ENCODE measurements around the gene STK16. TPM values are rescaled to one million over a fixed set of nuclear protein-coding genes. Genes with fewer than 3 reads are reported as not detected.

The STK16 gene
- total RNA-seq, 2 donors from 2014 or later, result 30.1 to 35.8 TPM

DNA sequence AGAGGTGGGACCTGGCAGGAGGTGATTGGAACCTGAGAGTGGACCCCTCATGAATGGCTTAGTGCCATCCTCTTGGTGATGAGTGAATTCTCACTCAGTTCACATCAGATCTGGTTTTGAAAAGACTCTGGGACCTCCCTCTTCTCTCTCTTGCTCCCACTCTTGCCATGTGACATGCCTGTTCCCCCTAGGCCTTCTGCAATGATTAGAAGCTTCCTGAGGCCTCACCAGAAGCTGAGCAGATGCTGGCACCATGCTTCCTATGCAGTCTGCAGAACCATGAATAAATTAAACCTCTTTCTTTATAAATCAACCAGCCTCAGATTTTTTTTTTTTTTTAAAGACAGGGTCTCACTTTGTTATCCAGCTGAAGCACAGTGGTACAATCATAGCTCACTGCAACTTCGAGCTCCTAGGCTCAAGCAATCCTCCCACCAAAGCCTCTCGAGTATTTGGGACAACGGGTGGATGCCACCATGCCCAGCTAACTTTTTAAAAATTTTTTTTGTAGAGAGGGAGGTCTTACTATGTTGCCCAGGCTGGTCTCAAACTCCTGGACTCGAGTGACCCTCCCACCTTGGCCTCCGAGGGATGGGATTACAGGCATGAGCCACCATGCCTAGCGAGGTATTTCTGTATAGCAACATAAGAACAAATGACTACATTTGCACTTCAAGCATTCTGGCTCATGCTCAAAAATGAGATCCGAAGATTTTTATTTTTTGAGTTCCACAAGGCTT lies 40.7 kb upstream of the STK16 start:
- no peak for DNase-seq
- TF ChIP-seq, protein P1, sequence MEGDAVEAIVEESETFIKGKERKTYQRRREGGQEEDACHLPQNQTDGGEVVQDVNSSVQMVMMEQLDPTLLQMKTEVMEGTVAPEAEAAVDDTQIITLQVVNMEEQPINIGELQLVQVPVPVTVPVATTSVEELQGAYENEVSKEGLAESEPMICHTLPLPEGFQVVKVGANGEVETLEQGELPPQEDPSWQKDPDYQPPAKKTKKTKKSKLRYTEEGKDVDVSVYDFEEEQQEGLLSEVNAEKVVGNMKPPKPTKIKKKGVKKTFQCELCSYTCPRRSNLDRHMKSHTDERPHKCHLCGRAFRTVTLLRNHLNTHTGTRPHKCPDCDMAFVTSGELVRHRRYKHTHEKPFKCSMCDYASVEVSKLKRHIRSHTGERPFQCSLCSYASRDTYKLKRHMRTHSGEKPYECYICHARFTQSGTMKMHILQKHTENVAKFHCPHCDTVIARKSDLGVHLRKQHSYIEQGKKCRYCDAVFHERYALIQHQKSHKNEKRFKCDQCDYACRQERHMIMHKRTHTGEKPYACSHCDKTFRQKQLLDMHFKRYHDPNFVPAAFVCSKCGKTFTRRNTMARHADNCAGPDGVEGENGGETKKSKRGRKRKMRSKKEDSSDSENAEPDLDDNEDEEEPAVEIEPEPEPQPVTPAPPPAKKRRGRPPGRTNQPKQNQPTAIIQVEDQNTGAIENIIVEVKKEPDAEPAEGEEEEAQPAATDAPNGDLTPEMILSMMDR (IDR thresholded peaks at IDR 0.05), result no peak
- no peak overlapping the region for H3K4me3 ChIP-seq
- no peaks in the 10 kb centered on the region for H3K9me3 ChIP-seq
- no peak overlapping the region for H3K9ac ChIP-seq (ENCODE audit: low read depth in 2 of 2, low read length in 2 of 2)
- intact Hi-C loops (cut with DNase I), result no loop called here
- no peaks in the 10 kb centered on the region for H3K36me3 ChIP-seq
- H3K27ac ChIP-seq, result no peak overlapping the region
- no peaks in the 10 kb centered on the region for H3K4me1 ChIP-seq
- no peaks in the 10 kb centered on the region for H3K27me3 ChIP-seq

GRCh38 chr2:219205165-219205538 lies 40.1 kb upstream of the STK16 start:
- Histone ChIP-seq H3K27ac (no peak overlapping the region), H3K36me3 (no peaks in the 10 kb centered on the region), H3K9me3 (no peaks in the 10 kb centered on the region), H3K27me3 (no peaks in the 10 kb centered on the region), H3K4me3 (no peak overlapping the region), H3K9ac (ENCODE audit: low read depth in 2 of 2, low read length in 2 of 2) (no peak overlapping the region), H3K4me1 (no peaks in the 10 kb centered on the region)
- DNase-seq, result no peak
- TF ChIP-seq, protein P1 (IDR thresholded peaks at IDR 0.05), result no peak
- intact Hi-C loops (cut with DNase I), result no loop called here

GRCh38 chr2:219205981-219206327 lies 39.3 kb upstream of the STK16 start:
- Histone ChIP-seq H3K4me1 (no peaks in the 10 kb centered on the region), H3K4me3 (peak overlapping the region; percentile 57), H3K9ac (ENCODE audit: low read depth in 2 of 2, low read length in 2 of 2) (peak overlapping the region; percentile 86 to 92), H3K27me3 (no peaks in the 10 kb centered on the region), H3K27ac (peak overlapping the region; percentile 92), H3K9me3 (no peaks in the 10 kb centered on the region), H3K36me3 (no peaks in the 10 kb centered on the region)
- DNase-seq, result no peak
- intact Hi-C loops (cut with DNase I), result loop anchor here (2.0 kb wide), 1 partner anchor 27 kb away; the partner anchor contains the start of gene RETREG2
- TF ChIP-seq, protein P1 (IDR thresholded peaks at IDR 0.05), result no peak

GRCh38 chr2:219206328-219207133 lies 38.7 kb upstream of the STK16 start, which contains the start of gene ZFAND2B:
Gene ZFAND2B (plus strand): TSS chr2:219206782. CDS start chr2:219206988, 206 bp downstream.
- peak within 1 kb of the TSS; percentile 86 to 92 for H3K9ac ChIP-seq (ENCODE audit: low read depth in 2 of 2, low read length in 2 of 2)
- peak within 1 kb of the TSS; percentile 92 for H3K27ac ChIP-seq
- DNase-seq, result peak; percentile 97
- H3K4me3 ChIP-seq, result peak within 1 kb of the TSS; percentile 57
- TF ChIP-seq, protein P1 (IDR thresholded peaks at IDR 0.05), result no peak
- no peaks in the 10 kb centered on the region for H3K36me3 ChIP-seq
- intact Hi-C loops (cut with DNase I), result loop anchor here (2.0 kb wide), 1 partner anchor 28 kb away; the partner anchor contains the start of gene RETREG2
- H3K9me3 ChIP-seq, result no peaks in the 10 kb centered on the region
- no peaks in the 10 kb centered on the region for H3K4me1 ChIP-seq
- H3K27me3 ChIP-seq, result no peaks in the 10 kb centered on the region

DNA sequence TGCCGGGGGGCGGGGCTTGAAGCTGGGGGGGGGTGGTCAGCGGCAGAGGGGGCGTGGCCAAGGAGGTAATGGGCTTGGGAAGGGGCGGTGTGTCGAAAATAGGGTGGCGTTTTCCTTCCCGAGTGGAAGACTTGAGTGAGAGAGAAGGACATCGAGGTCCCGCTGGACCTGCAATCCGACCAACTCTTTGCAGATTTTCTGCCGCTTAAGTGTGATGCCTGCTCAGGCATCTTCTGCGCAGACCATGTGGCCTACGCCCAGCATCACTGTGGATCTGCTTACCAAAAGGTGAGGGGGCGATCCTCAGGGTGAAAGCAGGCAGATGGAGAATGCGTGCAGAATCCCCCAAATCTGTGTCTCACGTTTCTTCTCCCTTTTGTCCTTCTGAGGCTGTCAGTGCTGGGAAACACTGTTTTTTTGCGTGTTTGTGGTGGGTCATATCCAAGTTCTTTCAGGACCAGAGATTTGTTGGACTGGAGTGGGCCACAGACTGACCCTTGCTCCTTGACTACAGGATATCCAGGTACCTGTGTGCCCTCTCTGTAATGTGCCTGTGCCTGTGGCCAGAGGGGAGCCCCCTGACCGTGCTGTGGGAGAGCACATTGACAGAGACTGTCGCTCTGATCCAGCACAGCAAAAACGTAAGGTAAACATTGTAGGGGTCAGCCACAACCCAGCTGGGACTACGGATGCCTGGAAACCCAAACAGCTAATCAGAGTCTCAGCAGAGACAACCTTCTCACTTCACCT lies 38.0 kb upstream of the STK16 start:
- TF ChIP-seq, protein P1 (IDR thresholded peaks at IDR 0.05), result no peak
- DNase-seq, result no peak
- H3K4me3 ChIP-seq, result peak overlapping the region; percentile 57
- H3K9ac ChIP-seq (ENCODE audit: low read depth in 2 of 2, low read length in 2 of 2), result peak overlapping the region; percentile 15 to 83
- no peaks in the 10 kb centered on the region for H3K9me3 ChIP-seq
- no peaks in the 10 kb centered on the region for H3K27me3 ChIP-seq
- intact Hi-C loops (cut with DNase I), result loop anchor here (2.0 kb wide), 1 partner anchor 29 kb away; the partner anchor contains the start of gene RETREG2
- no peaks in the 10 kb centered on the region for H3K36me3 ChIP-seq
- H3K27ac ChIP-seq, result peak overlapping the region; percentile 92
- no peaks in the 10 kb centered on the region for H3K4me1 ChIP-seq
